K562 (cell line): ENCODE measurements around the gene XKR7. TPM values are rescaled to one million over a fixed set of nuclear protein-coding genes. Genes with fewer than 3 reads are reported as not detected.

Experiments
- BCOR ChIP-seq: fragments of 450-650 bp; IDR thresholded peaks from 2 replicates; pipeline ENCODE4 v1.6.1; 2016
- CBFA2T2 ChIP-seq: fragments of 450-650 bp; conservative IDR thresholded peaks from 2 replicates; pipeline ENCODE4 v1.6.1; 2017; ENCODE audit warnings: mild to moderate bottlenecking
- HNRNPH1 ChIP-seq: fragments of 200-400 bp; formaldehyde crosslinking; optimal IDR thresholded peaks from 2 replicates; pipeline ENCODE3; 2017; ENCODE audit warnings: low read depth, mild to moderate bottlenecking, low read length, moderate library complexity
- HSF4 ChIP-seq: fragments of 250-450 bp; sonication (Bioruptor Pico); IDR thresholded peaks from 2 replicates; pipeline ENCODE4 v2.1.2; 2022; ENCODE audit warnings: mild to moderate bottlenecking, moderate library complexity, borderline replicate concordance
- MYBL2 ChIP-seq, 2 experiments: fragments of 450-650 bp in 1 of 2; sonication (generic) in 1 of 2; formaldehyde crosslinking in 1 of 2; IDR thresholded peaks; 2 replicates each; pipeline versions ENCODE4 v1.6.1 to v1.8.1; 2017 to 2022; ENCODE audit warnings: borderline replicate concordance in 1 of 2, inconsistent platforms in 1 of 2, low read depth in 1 of 2, mild to moderate bottlenecking in 1 of 2, missing genetic modification reagents in 1 of 2, moderate library complexity in 1 of 2
- NCOA1 ChIP-seq: fragments of 450-650 bp; IDR thresholded peaks from 2 replicates; pipeline ENCODE4 v1.6.1; 2016; ENCODE audit warnings: low read depth
- SOX6 ChIP-seq: fragments of 450-650 bp; IDR thresholded peaks from 2 replicates; pipeline ENCODE4 v1.6.1; 2014; ENCODE audit warnings: mild to moderate bottlenecking
- SRF ChIP-seq, 2 experiments: fragments of 250-450, 450-650 bp in 1 of 2; sonication (Bioruptor Pico) in 1 of 2; sonication (generic) in 1 of 2; formaldehyde crosslinking; IDR thresholded peaks; 2 replicates each; pipeline versions ENCODE4 v1.5.0 to v1.5.1; 2020 to 2022; ENCODE audit warnings: mild to moderate bottlenecking in 1 of 2, missing genetic modification reagents in 1 of 2
- ZBTB7A ChIP-seq: IDR thresholded peaks from 2 replicates; pipeline ENCODE4 v1.6.1; 2011; ENCODE audit warnings: low read depth, mild to moderate bottlenecking, low read length, moderate library complexity, borderline replicate concordance; ENCODE audit not compliant: control insufficient read depth
- polyA plus RNA-seq, 8 experiments: library from polyadenylated mRNA; depleted of rRNA in 4 of 8; stranded (reverse) in 5 of 8; unstranded in 3 of 8; fragments of >200 nt; fragmentation: Nextera tagmentation in 2 of 8; fragmentation: Illumina TruSeq in 1 of 8; extraction: Ambion mirVana in 2 of 8; extraction: Trizol in 1 of 8; gene quantifications; 2 replicates each; pipeline versions ENCODE4 v1.2.1 to v1.2.3, GENCODE V29; 2011 to 2014; ENCODE audit warnings: inconsistent platforms in 1 of 8, missing spikeins in 1 of 8
- total RNA-seq, 7 experiments: library from RNA; depleted of rRNA in 6 of 7; stranded (reverse); fragments of >200 nt in 6 of 7; fragmentation: Illumina TruSeq in 2 of 7; extraction: Trizol in 2 of 7; gene quantifications; 2 replicates each; pipeline versions ENCODE4 v1.2.1 to v1.2.3, GENCODE V29; 2011 to 2021; ENCODE audit warnings: low replicate concordance in 1 of 7
- TF ChIP-seq, protein P1 (sequence below): sonication (generic); formaldehyde crosslinking; IDR thresholded peaks from 2 replicates; pipeline ENCODE4 v1.8.1; 2023; ENCODE audit warnings: mild to moderate bottlenecking, missing genetic modification reagents
- TF ChIP-seq, protein P2 (sequence below): fragments of 200-400 bp; formaldehyde crosslinking; IDR thresholded peaks from 2 replicates; pipeline ENCODE4 v1.6.1; 2017; ENCODE audit warnings: mild to moderate bottlenecking, low read depth, low read length, moderate library complexity
- TF ChIP-seq, protein P3 (sequence below), 2 experiments: IDR thresholded peaks; 2 replicates each; pipeline ENCODE4 v1.6.1; 2012; ENCODE audit warnings: improper control_type of control experiment in 2 of 2, low read depth in 2 of 2, low read length in 2 of 2, borderline replicate concordance in 1 of 2
- TF ChIP-seq, protein P4 (sequence below), 2 experiments: IDR thresholded peaks in 1 of 2; conservative IDR thresholded peaks in 1 of 2; 2 replicates each; pipeline ENCODE4 v1.6.1; 2016; ENCODE audit warnings: low read depth in 2 of 2, mild to moderate bottlenecking in 1 of 2, missing compliant biosample characterization in 1 of 2, missing genetic modification characterization in 1 of 2, moderate library complexity in 1 of 2

Gene XKR7
- total and polyA plus RNA-seq, 9 of the 15 experiments (the other 6 are each of a cell fraction or from before 2014, with no cell fraction given), result 0.02 TPM; not detected in 8

DNA sequence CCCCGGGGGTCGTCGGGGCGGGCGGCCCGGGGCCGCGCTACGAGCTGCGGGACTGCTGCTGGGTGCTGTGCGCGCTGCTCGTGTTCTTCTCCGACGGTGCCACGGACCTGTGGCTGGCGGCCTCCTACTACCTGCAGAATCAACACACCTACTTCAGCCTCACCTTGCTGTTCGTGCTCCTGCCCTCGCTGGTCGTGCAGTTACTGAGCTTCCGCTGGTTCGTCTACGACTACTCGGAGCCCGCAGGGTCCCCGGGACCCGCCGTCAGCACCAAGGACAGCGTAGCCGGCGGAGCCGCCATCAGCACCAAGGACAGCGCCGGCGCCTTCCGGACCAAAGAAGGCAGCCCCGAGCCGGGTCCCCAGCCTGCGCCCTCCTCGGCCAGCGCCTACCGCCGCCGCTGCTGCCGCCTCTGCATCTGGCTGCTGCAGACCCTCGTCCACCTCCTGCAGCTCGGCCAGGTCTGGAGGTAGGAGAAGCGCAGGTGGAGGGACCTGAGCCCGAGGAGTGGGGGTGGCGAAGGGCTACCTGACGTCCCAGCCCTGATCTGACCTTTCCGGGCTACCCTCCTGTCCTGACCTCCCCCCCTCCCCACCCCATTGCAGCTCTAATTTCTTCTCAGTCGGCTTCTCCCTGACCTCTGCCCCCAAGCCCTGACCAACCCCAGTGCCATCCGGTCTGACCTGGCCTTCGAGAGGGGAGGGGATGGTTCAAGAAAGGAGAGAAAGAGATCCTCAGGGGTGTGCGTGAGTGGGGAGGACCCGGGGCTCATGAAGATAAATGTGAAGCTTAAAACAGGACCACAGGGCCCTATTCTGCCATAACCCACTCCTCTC lies 558 bp downstream of the XKR7 start (continued):
- TF ChIP-seq, protein P1, sequence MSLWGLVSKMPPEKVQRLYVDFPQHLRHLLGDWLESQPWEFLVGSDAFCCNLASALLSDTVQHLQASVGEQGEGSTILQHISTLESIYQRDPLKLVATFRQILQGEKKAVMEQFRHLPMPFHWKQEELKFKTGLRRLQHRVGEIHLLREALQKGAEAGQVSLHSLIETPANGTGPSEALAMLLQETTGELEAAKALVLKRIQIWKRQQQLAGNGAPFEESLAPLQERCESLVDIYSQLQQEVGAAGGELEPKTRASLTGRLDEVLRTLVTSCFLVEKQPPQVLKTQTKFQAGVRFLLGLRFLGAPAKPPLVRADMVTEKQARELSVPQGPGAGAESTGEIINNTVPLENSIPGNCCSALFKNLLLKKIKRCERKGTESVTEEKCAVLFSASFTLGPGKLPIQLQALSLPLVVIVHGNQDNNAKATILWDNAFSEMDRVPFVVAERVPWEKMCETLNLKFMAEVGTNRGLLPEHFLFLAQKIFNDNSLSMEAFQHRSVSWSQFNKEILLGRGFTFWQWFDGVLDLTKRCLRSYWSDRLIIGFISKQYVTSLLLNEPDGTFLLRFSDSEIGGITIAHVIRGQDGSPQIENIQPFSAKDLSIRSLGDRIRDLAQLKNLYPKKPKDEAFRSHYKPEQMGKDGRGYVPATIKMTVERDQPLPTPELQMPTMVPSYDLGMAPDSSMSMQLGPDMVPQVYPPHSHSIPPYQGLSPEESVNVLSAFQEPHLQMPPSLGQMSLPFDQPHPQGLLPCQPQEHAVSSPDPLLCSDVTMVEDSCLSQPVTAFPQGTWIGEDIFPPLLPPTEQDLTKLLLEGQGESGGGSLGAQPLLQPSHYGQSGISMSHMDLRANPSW (CRISPR knock-in tag), result peak; percentile 98; the same call in 1 of the 2 replicates
- TF ChIP-seq CBFA2T2 (no peak), ZBTB7A (peak; percentile 94), BCOR (no peak), NCOA1 (peak; percentile 100), SRF (CRISPR knock-in tag; IDR thresholded peaks at IDR 0.05) (peak in 1 of 2 experiments; percentile 98; a peak in 2 of 4 replicates), SOX6 (no peak), HSF4 (CRISPR knock-in tag) (peak; percentile 64; the same call in 1 of the 2 replicates), HNRNPH1 (no peak), MYBL2 (IDR thresholded peaks at IDR 0.05; ENCODE audit: low read depth) (no peak), MYBL2 (CRISPR knock-in tag; IDR thresholded peaks at IDR 0.05; ENCODE audit: borderline replicate concordance) (no peak)
- TF ChIP-seq, protein P2, sequence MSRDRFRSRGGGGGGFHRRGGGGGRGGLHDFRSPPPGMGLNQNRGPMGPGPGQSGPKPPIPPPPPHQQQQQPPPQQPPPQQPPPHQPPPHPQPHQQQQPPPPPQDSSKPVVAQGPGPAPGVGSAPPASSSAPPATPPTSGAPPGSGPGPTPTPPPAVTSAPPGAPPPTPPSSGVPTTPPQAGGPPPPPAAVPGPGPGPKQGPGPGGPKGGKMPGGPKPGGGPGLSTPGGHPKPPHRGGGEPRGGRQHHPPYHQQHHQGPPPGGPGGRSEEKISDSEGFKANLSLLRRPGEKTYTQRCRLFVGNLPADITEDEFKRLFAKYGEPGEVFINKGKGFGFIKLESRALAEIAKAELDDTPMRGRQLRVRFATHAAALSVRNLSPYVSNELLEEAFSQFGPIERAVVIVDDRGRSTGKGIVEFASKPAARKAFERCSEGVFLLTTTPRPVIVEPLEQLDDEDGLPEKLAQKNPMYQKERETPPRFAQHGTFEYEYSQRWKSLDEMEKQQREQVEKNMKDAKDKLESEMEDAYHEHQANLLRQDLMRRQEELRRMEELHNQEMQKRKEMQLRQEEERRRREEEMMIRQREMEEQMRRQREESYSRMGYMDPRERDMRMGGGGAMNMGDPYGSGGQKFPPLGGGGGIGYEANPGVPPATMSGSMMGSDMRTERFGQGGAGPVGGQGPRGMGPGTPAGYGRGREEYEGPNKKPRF, result no peak
- TF ChIP-seq, protein P3, sequence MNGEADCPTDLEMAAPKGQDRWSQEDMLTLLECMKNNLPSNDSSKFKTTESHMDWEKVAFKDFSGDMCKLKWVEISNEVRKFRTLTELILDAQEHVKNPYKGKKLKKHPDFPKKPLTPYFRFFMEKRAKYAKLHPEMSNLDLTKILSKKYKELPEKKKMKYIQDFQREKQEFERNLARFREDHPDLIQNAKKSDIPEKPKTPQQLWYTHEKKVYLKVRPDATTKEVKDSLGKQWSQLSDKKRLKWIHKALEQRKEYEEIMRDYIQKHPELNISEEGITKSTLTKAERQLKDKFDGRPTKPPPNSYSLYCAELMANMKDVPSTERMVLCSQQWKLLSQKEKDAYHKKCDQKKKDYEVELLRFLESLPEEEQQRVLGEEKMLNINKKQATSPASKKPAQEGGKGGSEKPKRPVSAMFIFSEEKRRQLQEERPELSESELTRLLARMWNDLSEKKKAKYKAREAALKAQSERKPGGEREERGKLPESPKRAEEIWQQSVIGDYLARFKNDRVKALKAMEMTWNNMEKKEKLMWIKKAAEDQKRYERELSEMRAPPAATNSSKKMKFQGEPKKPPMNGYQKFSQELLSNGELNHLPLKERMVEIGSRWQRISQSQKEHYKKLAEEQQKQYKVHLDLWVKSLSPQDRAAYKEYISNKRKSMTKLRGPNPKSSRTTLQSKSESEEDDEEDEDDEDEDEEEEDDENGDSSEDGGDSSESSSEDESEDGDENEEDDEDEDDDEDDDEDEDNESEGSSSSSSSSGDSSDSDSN (IDR thresholded peaks at IDR 0.05; ENCODE audit: borderline replicate concordance in 1 of 2, low read depth in 2 of 2, low read length in 2 of 2), result peak; percentile 75 to 85; a peak in 2 of 4 replicates
- TF ChIP-seq, protein P4, sequence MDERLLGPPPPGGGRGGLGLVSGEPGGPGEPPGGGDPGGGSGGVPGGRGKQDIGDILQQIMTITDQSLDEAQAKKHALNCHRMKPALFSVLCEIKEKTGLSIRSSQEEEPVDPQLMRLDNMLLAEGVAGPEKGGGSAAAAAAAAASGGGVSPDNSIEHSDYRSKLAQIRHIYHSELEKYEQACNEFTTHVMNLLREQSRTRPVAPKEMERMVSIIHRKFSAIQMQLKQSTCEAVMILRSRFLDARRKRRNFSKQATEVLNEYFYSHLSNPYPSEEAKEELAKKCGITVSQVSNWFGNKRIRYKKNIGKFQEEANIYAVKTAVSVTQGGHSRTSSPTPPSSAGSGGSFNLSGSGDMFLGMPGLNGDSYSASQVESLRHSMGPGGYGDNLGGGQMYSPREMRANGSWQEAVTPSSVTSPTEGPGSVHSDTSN (CRISPR knock-in tag; IDR thresholded peaks at IDR 0.05; ENCODE audit: low read depth), result peak; percentile 95
- TF ChIP-seq, protein P4 (tag; conservative IDR thresholded peaks at IDR 0.05; ENCODE audit: low read depth), result no peak
